ENCODE results near the gene SULT1E1.

GRCh38 chr4:69875576-69875975 lies 15.6 kb upstream of the SULT1E1 start:
- TF ChIP-seq CTCF (IDR thresholded peaks at IDR 0.05) (no peak), POLR2A (IDR thresholded peaks at IDR 0.05) (no peak), POLR2AphosphoS5 (IDR thresholded peaks at IDR 0.05) (no peak)
